Naive B cell (primary cell): ENCODE data around the gene C16orf89. TPM values are rescaled to one million over a fixed set of nuclear protein-coding genes. Genes with fewer than 3 reads are reported as not detected.
A peak's percentile ranks its signal among the peaks of the same experiment; 100 is the strongest.

ENCODE experiments used
- ATAC-seq, 2 donors: fragments of 150-1000 bp; cut with Tn5 transposase; 2 replicates each; pipeline ENCODE4 v1.10.0; 2021; ENCODE audit warnings: low read depth in 2 of 2, mild to moderate bottlenecking in 2 of 2, moderate library complexity in 2 of 2
- DNase-seq: peaks from one replicate; pipeline ENCODE4 v3.0.0; 2022
- H3K27ac Mint-ChIP-seq, 6 donors: one replicate each; pipeline ENCODE4 v1.8.0; 2020 to 2022; ENCODE audit warnings: mild to moderate bottlenecking in 6 of 6, mixed read lengths in 6 of 6, moderate library complexity in 5 of 6, inconsistent platforms in 2 of 6
- H3K27me3 Mint-ChIP-seq, 3 donors: one replicate each; pipeline ENCODE4 v1.8.0; 2021 to 2022; ENCODE audit warnings: mixed read lengths in 3 of 3, mild to moderate bottlenecking in 1 of 3
- H3K36me3 Mint-ChIP-seq, 2 donors: one replicate each; pipeline ENCODE4 v1.8.0; 2020 to 2022; ENCODE audit warnings: mixed read lengths in 2 of 2, inconsistent platforms in 1 of 2, mild to moderate bottlenecking in 1 of 2
- H3K4me1 Mint-ChIP-seq, 3 donors: one replicate each; pipeline ENCODE4 v1.8.0; 2020 to 2022; ENCODE audit warnings: mixed read lengths in 3 of 3, inconsistent platforms in 1 of 3, mild to moderate bottlenecking in 1 of 3, moderate library complexity in 1 of 3
- H3K4me3 Mint-ChIP-seq, 8 donors: one replicate each; pipeline ENCODE4 v1.8.0; 2020 to 2022; ENCODE audit warnings: mild to moderate bottlenecking in 8 of 8, mixed read lengths in 8 of 8, moderate library complexity in 8 of 8, inconsistent platforms in 2 of 8
- H3K9me3 Mint-ChIP-seq, 7 donors: one replicate each; pipeline ENCODE4 v1.8.0; 2020 to 2022; ENCODE audit warnings: mixed read lengths in 7 of 7, mild to moderate bottlenecking in 5 of 7, inconsistent platforms in 2 of 7, moderate library complexity in 1 of 7
- polyA plus RNA-seq, 6 donors: library from polyadenylated mRNA; unstranded; fragments of 300-500 nt; fragmentation: Illumina TruSeq; gene quantifications; one replicate each; pipeline ENCODE4 v1.2.3, GENCODE V29; 2021; ENCODE audit warnings: low read depth in 6 of 6

C16orf89 gene
- polyA plus RNA-seq, 6 donors from 2014 or later: not detected

- no peak for DNase-seq
- Mint-ChIP-seq H3K4me1 (no peaks in the 10 kb centered on the region), H3K4me3 (peak overlapping the region in 1 of 8 donors; percentile 22), H3K27me3 (peaks cover 14 to 47% (median 31%) of the 10 kb centered on the region in 3 donors), H3K36me3 (no peaks in the 10 kb centered on the region), H3K9me3 (peaks cover 0 to 2% (median 0%) of the 10 kb centered on the region in 7 donors), H3K27ac (peak overlapping the region in 1 of 6 donors; percentile 62)
- no peak for ATAC-seq
Observed at GRCh38 chr16:4994719-4995434, 70.9 kb downstream of the C16orf89 start.

Other genes starting within 250 kb of the C16orf89 start
- 10 to 100 TPM; 27.8 to 49.6 (median 37.3) TPM for gene GLYR1, start 218.7 kb downstream of the C16orf89 start, polyA plus RNA-seq
- 10 to 100 TPM in 4 of 6 donors, 1 to 10 TPM in 2; 4.3 to 19.2 (median 11.9) TPM for gene UBN1, start 218.5 kb downstream of the C16orf89 start, polyA plus RNA-seq
- gene PPL, start 128.8 kb downstream of the C16orf89 start, polyA plus RNA-seq: 1 to 10 TPM in 2 of 6 donors, under 1 TPM in 3, not detected in 1; 0.05 to 1.3 (median 0.16) TPM
- gene SEC14L5, start 107.6 kb downstream of the C16orf89 start, polyA plus RNA-seq: under 1 TPM in 3 of 6 donors, not detected in 3; 0.08 to 0.48 (median 0.43) TPM
- gene NAGPA, start 32.0 kb downstream of the C16orf89 start, polyA plus RNA-seq: 10 to 100 TPM; 26.3 to 44.6 (median 33.1) TPM
- gene ALG1, start 5.9 kb upstream of the C16orf89 start, polyA plus RNA-seq: 10 to 100 TPM; 21.9 to 45.3 (median 27.3) TPM
- 10 to 100 TPM in 3 of 6 donors, 1 to 10 TPM in 3; 7.1 to 15.1 (median 10.1) TPM for gene EEF2KMT, start 31.8 kb upstream of the C16orf89 start, polyA plus RNA-seq